H1 (cell line): Measurements from ENCODE around the gene ZRANB1. TPM values are rescaled to one million over a fixed set of nuclear protein-coding genes. Genes with fewer than 3 reads are reported as not detected.

Experiments
- CTCF ChIA-PET: fragments of 300-600 bp; sonication (Branson Sonifier 250); formaldehyde crosslinking; loops from one replicate; lab custom pipeline; 2021; ENCODE audit not compliant: partially characterized antibody; lab: Charles Lee
- POLR2A ChIA-PET: fragments of 300-600 bp; sonication (Branson Sonifier 250); formaldehyde crosslinking; loops from one replicate; lab custom pipeline; 2021; ENCODE audit warnings: inconsistent platforms; ENCODE audit not compliant: partially characterized antibody; lab: Charles Lee
- DNase-seq, 2 experiments: peaks; one replicate each; pipeline versions ENCODE4 v3.0.0 to v3.0.0-alpha.2; 2010 to 2022; ENCODE audit warnings: low spot score in 2 of 2, low read depth in 1 of 2, mixed read lengths in 1 of 2
- FAIRE-seq: peaks from 2 replicates; lab custom pipeline; 2011; peaks lifted over from hg19 to GRCh38; lab: Jason Lieb, UNC
- H2AFZ ChIP-seq: 2 replicates; pipeline ENCODE4 v1.8.1; 2012; ENCODE audit warnings: low read length, inconsistent platforms
- H2AK5ac ChIP-seq: 2 replicates; pipeline ENCODE4 v1.6.1; 2013; ENCODE audit warnings: low read depth, low read length
- H2BK120ac ChIP-seq: replicated peaks from 2 replicates; pipeline ENCODE3; 2013; ENCODE audit warnings: low read depth, low read length, inconsistent platforms
- H2BK12ac ChIP-seq: 2 replicates; pipeline ENCODE4 v1.6.1; 2013; ENCODE audit warnings: low read depth, low read length
- H2BK15ac ChIP-seq: 2 replicates; pipeline ENCODE4 v1.6.1; 2013; ENCODE audit warnings: low read length
- H2BK20ac ChIP-seq: 2 replicates; pipeline ENCODE4 v1.6.1; 2013; ENCODE audit warnings: low read length
- H2BK5ac ChIP-seq: 2 replicates; pipeline ENCODE4 v1.6.1; 2013; ENCODE audit warnings: low read depth, low read length
- H3K14ac ChIP-seq: 2 replicates; pipeline ENCODE4 v1.6.1; 2013; ENCODE audit warnings: inconsistent platforms; ENCODE audit not compliant: insufficient read length
- H3K18ac ChIP-seq: 2 replicates; pipeline ENCODE4 v1.6.1; 2013; ENCODE audit warnings: low read length; ENCODE audit errors: extremely low read depth
- H3K23ac ChIP-seq: 2 replicates; pipeline ENCODE4 v1.6.1; 2013; ENCODE audit warnings: inconsistent platforms; ENCODE audit not compliant: insufficient read length
- H3K23me2 ChIP-seq: 2 replicates; pipeline ENCODE4 v1.6.1; 2013; ENCODE audit warnings: low read depth, low read length
- H3K27ac ChIP-seq: 2 replicates; pipeline ENCODE4 v1.6.1; 2011; ENCODE audit warnings: low read depth, low read length, inconsistent platforms
- H3K27me3 ChIP-seq, 4 experiments: replicated peaks in 1 of 4; 1 replicate in 1 of 4; 2 replicates in 3 of 4; pipeline versions ENCODE4 v1.6.1 to v1.8.1; 2011 to 2013; ENCODE audit warnings: low read length in 3 of 4, mild to moderate bottlenecking in 3 of 4, inconsistent platforms in 2 of 4, mixed read lengths in 2 of 4, moderate library complexity in 1 of 4; ENCODE audit not compliant: control insufficient read depth in 3 of 4, insufficient read depth in 3 of 4; ENCODE audit errors: extremely low read depth in 1 of 4
- H3K36me3 ChIP-seq, 4 experiments: 2 replicates each; pipeline versions ENCODE4 v1.6.1 to v1.8.1; 2011 to 2013; ENCODE audit warnings: mild to moderate bottlenecking in 4 of 4, low read length in 3 of 4, moderate library complexity in 2 of 4, control low read depth in 1 of 4, inconsistent platforms in 1 of 4; ENCODE audit not compliant: insufficient read depth in 4 of 4, control insufficient read depth in 2 of 4
- H3K4ac ChIP-seq: replicated peaks from 2 replicates; pipeline ENCODE3; 2013; ENCODE audit warnings: low read length, low read depth, mixed read lengths, inconsistent platforms; ENCODE audit not compliant: insufficient read length
- H3K4me1 ChIP-seq, 4 experiments: replicated peaks in 1 of 4; 1 replicate in 1 of 4; 2 replicates in 3 of 4; pipeline versions ENCODE4 v1.6.1 to v1.8.1; 2011 to 2013; ENCODE audit warnings: low read length in 3 of 4, inconsistent platforms in 2 of 4, mixed read lengths in 1 of 4; ENCODE audit not compliant: insufficient read depth in 4 of 4, control insufficient read depth in 3 of 4
- H3K4me2 ChIP-seq, 2 experiments: 2 replicates each; pipeline versions ENCODE4 v1.6.1 to v1.8.1; 2011 to 2013; ENCODE audit warnings: low read depth in 2 of 2, low read length in 2 of 2, control low read depth in 1 of 2, inconsistent platforms in 1 of 2, mild to moderate bottlenecking in 1 of 2; ENCODE audit not compliant: insufficient read depth in 1 of 2
- H3K4me3 ChIP-seq, 4 experiments: fragments of 200-600, 300-600 bp in 1 of 4; sonication (generic), shearing (Covaris generic), sonication (Bioruptor Twin) in 1 of 4; 2 replicates each; pipeline versions ENCODE4 v1.5.1 to v1.8.1; 2011 to 2016; ENCODE audit warnings: low read length in 4 of 4, low read depth in 3 of 4, control low read depth in 2 of 4, inconsistent platforms in 2 of 4, mild to moderate bottlenecking in 2 of 4, mixed read lengths in 1 of 4, moderate library complexity in 1 of 4; ENCODE audit not compliant: insufficient read depth in 2 of 4; ENCODE audit errors: extremely low read depth in 1 of 4
- H3K56ac ChIP-seq: replicated peaks from 2 replicates; pipeline ENCODE3; 2013; ENCODE audit warnings: low read depth, mild to moderate bottlenecking, mixed read lengths, low read length, inconsistent platforms; ENCODE audit not compliant: insufficient read length
- H3K79me1 ChIP-seq: 2 replicates; pipeline ENCODE4 v1.6.1; 2013; ENCODE audit warnings: low read depth, low read length, control low read depth
- H3K79me2 ChIP-seq, 2 experiments: 2 replicates each; pipeline versions ENCODE4 v1.6.1 to v1.8.1; 2012 to 2013; ENCODE audit warnings: low read length in 2 of 2, mild to moderate bottlenecking in 2 of 2, inconsistent platforms in 1 of 2; ENCODE audit not compliant: insufficient read depth in 2 of 2, control insufficient read depth in 1 of 2
- H3K9ac ChIP-seq, 4 experiments: replicated peaks in 1 of 4; 1 replicate in 1 of 4; 2 replicates in 3 of 4; pipeline versions ENCODE4 v1.6.1 to v1.8.1; 2011 to 2013; ENCODE audit warnings: low read depth in 3 of 4, low read length in 3 of 4, control low read depth in 2 of 4, mild to moderate bottlenecking in 2 of 4, moderate library complexity in 2 of 4, inconsistent platforms in 1 of 4; ENCODE audit errors: extremely low read depth in 1 of 4
- H3K9me3 ChIP-seq, 2 experiments: 2 replicates each; pipeline versions ENCODE4 v1.6.1 to v1.8.1; 2012 to 2013; ENCODE audit warnings: mild to moderate bottlenecking in 2 of 2, moderate library complexity in 2 of 2, control low read depth in 1 of 2, inconsistent platforms in 1 of 2, low read depth in 1 of 2, low read length in 1 of 2, mixed read lengths in 1 of 2; ENCODE audit not compliant: insufficient read depth in 2 of 2
- H4K20me1 ChIP-seq, 2 experiments: replicated peaks in 1 of 2; 2 replicates each; pipeline versions ENCODE3 to v1.8.1; 2011 to 2013; ENCODE audit warnings: inconsistent platforms in 2 of 2, low read length in 2 of 2, mild to moderate bottlenecking in 1 of 2; ENCODE audit not compliant: insufficient read depth in 2 of 2, control insufficient read depth in 1 of 2
- H4K5ac ChIP-seq: 2 replicates; pipeline ENCODE4 v1.6.1; 2013; ENCODE audit warnings: low read length, low read depth, mixed read lengths, inconsistent platforms; ENCODE audit not compliant: insufficient read length
- H4K8ac ChIP-seq: 2 replicates; pipeline ENCODE4 v1.8.0; 2013; ENCODE audit warnings: mild to moderate bottlenecking, moderate library complexity, low read length, inconsistent platforms; ENCODE audit not compliant: insufficient read depth; ENCODE audit errors: extremely low read depth
- H4K91ac ChIP-seq: replicated peaks from 2 replicates; pipeline ENCODE3; 2013; ENCODE audit warnings: low read length, mixed read lengths, inconsistent platforms; ENCODE audit not compliant: insufficient read length
- BCL11A ChIP-seq, 2 experiments: IDR thresholded peaks; one replicate each; pipeline ENCODE4 v1.6.1; 2011; ENCODE audit warnings: low read depth in 2 of 2, low read length in 2 of 2, mild to moderate bottlenecking in 2 of 2
- CBX8 ChIP-seq: fragments of 300-800, 300-1000 bp; sonication (generic); IDR thresholded peaks from 2 replicates; pipeline ENCODE4 v1.7.1; 2016; ENCODE audit warnings: low read depth, low read length, borderline replicate concordance
- CHD1 ChIP-seq: IDR thresholded peaks from 2 replicates; pipeline ENCODE4 v1.6.1; 2012; ENCODE audit warnings: low read depth, low read length, improper control_type of control experiment
- GTF2F1 ChIP-seq: IDR thresholded peaks from 2 replicates; pipeline ENCODE4 v1.6.1; 2012; ENCODE audit warnings: low read depth, low read length, improper control_type of control experiment, borderline replicate concordance
- KDM5A ChIP-seq: fragments of 200-600 bp; IDR thresholded peaks from 2 replicates; pipeline ENCODE4 v1.7.1; 2012; ENCODE audit warnings: mild to moderate bottlenecking, low read length, inconsistent platforms, mixed read lengths
- MAFK ChIP-seq: IDR thresholded peaks from 2 replicates; pipeline ENCODE4 v1.6.1; 2012; ENCODE audit warnings: low read depth, mild to moderate bottlenecking, improper control_type of control experiment, low read length
- NRF1 ChIP-seq: IDR thresholded peaks from 2 replicates; pipeline ENCODE4 v1.6.1; 2011; ENCODE audit warnings: mild to moderate bottlenecking, low read depth, low read length, improper control_type of control experiment
- SUZ12 ChIP-seq: fragments of 200-600 bp; sonication (generic); IDR thresholded peaks from 2 replicates; pipeline ENCODE4 v1.6.1; 2012; ENCODE audit warnings: mild to moderate bottlenecking, inconsistent platforms, low read length, moderate library complexity, mixed read lengths
- WGBS, 2 experiments: shearing (Covaris generic) in 1 of 2; methylation state at CpG; one replicate each; pipeline versions ENCODE4 v1.1.6 to v1.1.7; 2013 to 2015; ENCODE audit warnings: low lambda C conversion rate in 2 of 2, mixed read lengths in 2 of 2, inconsistent platforms in 1 of 2, low coverage in 1 of 2, missing lambda C conversion rate in 1 of 2; ENCODE audit not compliant: insufficient replicate concordance in 2 of 2, insufficient coverage in 1 of 2, insufficient read length in 1 of 2; ENCODE audit errors: extremely low coverage in 1 of 2, missing lambda C conversion rate in 1 of 2; 5-methylcytosine and 5-hydroxymethylcytosine counted together
- polyA plus RNA-seq, 7 experiments: library from polyadenylated mRNA; depleted of rRNA in 3 of 7; stranded (reverse) in 5 of 7; unstranded in 2 of 7; fragments of >200 nt in 5 of 7; fragments of 200-250 nt in 2 of 7; gene quantifications; 1 replicate in 5 of 7; 2 replicates in 1 of 7; 4 replicates in 1 of 7; pipeline versions ENCODE4 v1.2.1 to v1.2.3, GENCODE V29; 2011 to 2013; ENCODE audit warnings: missing spikeins in 2 of 7, mixed read lengths in 2 of 7
- total RNA-seq: library from RNA; stranded (reverse); fragmentation: NEBNext Ultra II Directional; extraction: Animal tissue kit (Norgen Biotek cat#: 25700); gene quantifications from 2 replicates; pipeline ENCODE4 v1.2.1, GENCODE V29; 2021
- TF ChIP-seq, protein P1 (sequence below): IDR thresholded peaks from 2 replicates; pipeline ENCODE4 v1.6.1; 2012; ENCODE audit warnings: inconsistent platforms

The ZRANB1 gene
- total and polyA plus RNA-seq, 2 of the 8 experiments (the other 6 are each of a cell fraction or from before 2014, with no cell fraction given) = 6.1 to 19.9 TPM

- H2AFZ ChIP-seq = no peak overlapping the region
- H3K4me3 ChIP-seq = no peak overlapping the region
- H3K4me2 ChIP-seq = no peak overlapping the region
- H3K56ac ChIP-seq = no peak overlapping the region
- H3K4me1 ChIP-seq = peaks cover 0 to 2% (median 0%) of the 10 kb centered on the region in 4 experiments; a peak in 1 of 7 replicates
- H4K91ac ChIP-seq = no peak overlapping the region
- H4K5ac ChIP-seq = no peak overlapping the region
- H3K4ac ChIP-seq = no peak overlapping the region
- ChIA-PET POLR2A (no interaction called here), CTCF (interaction anchor here (0.6 kb wide), 1 partner anchor 549 kb away, joined by 4 read pairs; no protein-coding TSS in a partner anchor)
- no peak for FAIRE-seq
- TF ChIP-seq, protein P1, sequence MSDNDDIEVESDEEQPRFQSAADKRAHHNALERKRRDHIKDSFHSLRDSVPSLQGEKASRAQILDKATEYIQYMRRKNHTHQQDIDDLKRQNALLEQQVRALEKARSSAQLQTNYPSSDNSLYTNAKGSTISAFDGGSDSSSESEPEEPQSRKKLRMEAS = no peak
- no peak for TF ChIP-seq BCL11A (IDR thresholded peaks at IDR 0.05; ENCODE audit: low read depth in 2 of 2, low read length in 2 of 2)
- no peak for TF ChIP-seq CBX8
- TF ChIP-seq SUZ12 = no peak
- TF ChIP-seq KDM5A = no peak
- TF ChIP-seq NRF1 = no peak
- no peak for TF ChIP-seq CHD1
- no peak for TF ChIP-seq GTF2F1
- no peak for TF ChIP-seq MAFK
- H3K79me2 ChIP-seq = peaks cover 0 to 21% of the 10 kb centered on the region in 2 experiments; a peak in 1 of 4 replicates
- peaks cover 48 to 97% (median 74%) of the 10 kb centered on the region in 4 experiments for H3K36me3 ChIP-seq
- no peaks in the 10 kb centered on the region for H3K9me3 ChIP-seq
- H2BK120ac ChIP-seq = no peak overlapping the region
- H3K79me1 ChIP-seq = peaks cover 6% of the 10 kb centered on the region; the same call in 1 of the 2 replicates
- H2BK20ac ChIP-seq = no peak overlapping the region
- H3K23ac ChIP-seq = no peak overlapping the region
- no peak overlapping the region for H3K14ac ChIP-seq
- H2AK5ac ChIP-seq = no peak overlapping the region
- H2BK5ac ChIP-seq = no peak overlapping the region
- no peak overlapping the region for H2BK12ac ChIP-seq
- no peak overlapping the region for H3K27ac ChIP-seq
- peak in 1 of 2 experiments; percentile 40 for DNase-seq
- H3K27me3 ChIP-seq = no peaks in the 10 kb centered on the region
- peaks cover 23 to 31% of the 10 kb centered on the region in 2 experiments for H4K20me1 ChIP-seq
- H4K8ac ChIP-seq = peak overlapping the region; percentile 53; the same call in 1 of the 2 replicates
- no peak overlapping the region for H2BK15ac ChIP-seq
- H3K9ac ChIP-seq = no peak overlapping the region
- H3K23me2 ChIP-seq = no peaks in the 10 kb centered on the region
- 91% methylated on average over 35 of the region's 35 CpGs; no CpG with 5 or more reads in 1 of the 2 experiments for WGBS, 2 experiments
- H3K18ac ChIP-seq = no peak overlapping the region
These were observed 56.1 kb downstream of the ZRANB1 start for GRCh38 chr10:124997771-124998623.
